Cortex of kidney (tissue), 1 donor: Measurements from ENCODE around the gene RASA3.

Experiments
- DNase-seq: peaks from one replicate; lab custom pipeline; 2025; lab: John Stamatoyannopoulos, UW

RASA3 gene

GRCh38 chr13:113967729-113968462, 164.5 kb downstream of the RASA3 start:
- DNase-seq = no peak

DNA sequence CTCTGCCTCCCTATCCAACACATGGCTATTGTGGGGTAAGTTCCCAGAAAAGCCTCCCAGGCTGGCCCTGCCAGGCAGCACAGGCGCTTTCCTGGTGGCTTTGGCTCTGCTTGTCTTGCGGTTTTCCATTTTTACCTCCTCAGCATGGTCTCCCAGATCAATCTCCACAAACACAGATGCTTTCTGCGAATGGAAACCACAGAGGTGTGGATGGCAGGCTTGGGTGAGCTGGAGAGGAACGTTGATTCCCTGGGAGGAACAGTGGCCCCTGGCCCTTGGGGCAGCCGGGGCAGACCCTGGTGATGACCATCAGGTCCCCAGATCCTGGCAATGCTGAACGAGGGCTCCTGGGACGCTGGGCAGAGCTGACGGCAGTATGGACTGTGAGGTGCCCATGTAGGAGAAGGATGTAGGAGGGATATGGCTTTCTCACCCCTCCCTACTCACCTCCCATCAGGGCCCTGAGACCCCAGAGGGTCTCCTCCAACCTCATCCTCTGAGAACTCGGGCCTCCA, 165.2 kb downstream of the RASA3 start:
- no peak for DNase-seq

GRCh38 chr13:113965968-113966884, 166.2 kb downstream of the RASA3 start:
- no peak for DNase-seq

- no peak for DNase-seq
Measured at GRCh38 chr13:113965383-113965874, 167.0 kb downstream of the RASA3 start.

DNA sequence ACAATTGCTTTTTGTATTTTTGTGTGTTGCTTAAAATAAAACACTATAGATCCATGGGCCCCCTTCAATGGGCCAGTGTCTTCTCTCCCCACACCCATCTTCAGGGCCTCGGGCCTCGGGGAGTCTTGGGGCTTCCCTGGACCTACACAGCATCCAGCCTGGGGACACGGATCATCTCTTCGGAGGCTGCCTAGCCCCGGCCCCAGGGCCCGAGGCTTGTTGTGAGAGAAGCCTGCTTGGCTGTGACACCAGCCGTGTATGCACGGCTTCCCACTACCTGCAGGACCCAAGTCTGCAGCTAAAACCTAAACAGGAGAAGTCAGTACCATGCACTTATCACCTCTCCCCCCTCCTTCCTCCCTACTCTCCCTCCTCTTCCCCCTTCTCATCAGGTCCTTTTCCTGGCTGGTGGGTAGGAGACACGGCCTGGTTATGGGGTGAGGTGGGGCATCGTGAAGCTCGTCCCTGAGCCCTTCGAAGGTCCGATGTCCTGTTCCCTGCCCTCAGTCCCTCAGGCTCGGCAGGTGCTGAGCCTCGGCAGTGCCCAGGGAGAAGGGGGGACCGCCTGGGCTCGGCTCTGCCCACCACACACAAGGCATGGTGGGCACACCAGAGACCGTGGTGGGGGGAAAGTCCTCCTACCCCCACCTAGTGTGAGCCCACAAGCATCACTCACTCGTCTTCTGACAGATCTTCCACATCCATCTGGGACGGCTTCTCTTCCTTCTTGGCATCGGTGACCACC, 168.0 kb downstream of the RASA3 start:
- no peak for DNase-seq

GRCh38 chr13:113963376-113963775, 169.0 kb downstream of the RASA3 start:
- no peak for DNase-seq

GRCh38 chr13:113962975-113963374, 169.4 kb downstream of the RASA3 start:
- DNase-seq = no peak

DNA sequence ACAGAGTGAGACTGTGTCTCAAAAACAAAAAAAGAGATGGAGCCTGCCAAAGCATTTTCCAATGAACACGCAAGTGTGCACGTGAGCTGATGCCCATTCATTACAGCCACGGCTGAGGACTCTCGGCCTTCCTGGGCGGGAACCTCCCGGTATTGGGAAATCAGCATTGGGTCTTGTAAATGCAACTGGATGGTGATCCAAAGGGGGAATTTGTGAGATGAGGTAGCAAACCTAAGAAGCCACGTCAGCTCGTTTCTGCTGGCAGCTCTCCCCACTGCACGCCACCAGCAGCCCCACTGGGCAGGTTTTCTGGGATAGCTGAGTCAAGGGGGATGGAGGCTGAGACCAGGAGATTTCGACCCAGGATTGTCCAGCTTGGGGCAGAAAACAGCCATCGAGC, 170.0 kb downstream of the RASA3 start:
- no peak for DNase-seq

DNA sequence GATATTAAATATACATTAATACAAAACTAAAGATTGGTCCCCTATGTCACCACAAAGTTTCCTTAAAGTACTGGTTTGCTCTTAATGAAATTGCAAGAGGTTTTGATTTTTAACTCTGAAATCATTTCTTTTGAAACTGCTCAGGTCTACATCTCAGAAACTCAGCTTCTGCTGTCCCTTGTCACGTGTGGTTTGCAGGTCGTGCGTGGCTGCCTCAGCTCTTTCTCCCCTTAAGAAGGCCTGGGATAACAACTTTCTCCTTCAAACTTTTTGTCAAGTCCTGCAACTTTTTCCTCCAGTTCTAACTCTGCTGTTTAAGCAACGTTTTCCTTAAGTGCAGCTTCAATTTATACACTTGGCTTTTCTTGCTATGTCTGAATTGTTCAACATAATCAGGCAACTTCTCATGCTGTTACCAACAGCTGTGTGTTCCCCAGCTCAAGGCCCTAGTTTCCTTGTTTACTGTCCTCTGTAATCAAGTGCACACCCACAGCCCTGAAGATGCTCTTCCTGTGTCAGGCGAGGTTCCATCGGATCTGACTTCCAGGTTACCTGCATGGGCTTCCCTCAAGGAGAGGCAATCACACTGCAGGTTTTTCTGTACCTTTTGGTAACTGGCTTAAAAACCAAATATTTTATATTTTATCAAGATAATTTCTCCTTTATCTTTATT, 172.0 kb downstream of the RASA3 start:
- DNase-seq = no peak

DNA sequence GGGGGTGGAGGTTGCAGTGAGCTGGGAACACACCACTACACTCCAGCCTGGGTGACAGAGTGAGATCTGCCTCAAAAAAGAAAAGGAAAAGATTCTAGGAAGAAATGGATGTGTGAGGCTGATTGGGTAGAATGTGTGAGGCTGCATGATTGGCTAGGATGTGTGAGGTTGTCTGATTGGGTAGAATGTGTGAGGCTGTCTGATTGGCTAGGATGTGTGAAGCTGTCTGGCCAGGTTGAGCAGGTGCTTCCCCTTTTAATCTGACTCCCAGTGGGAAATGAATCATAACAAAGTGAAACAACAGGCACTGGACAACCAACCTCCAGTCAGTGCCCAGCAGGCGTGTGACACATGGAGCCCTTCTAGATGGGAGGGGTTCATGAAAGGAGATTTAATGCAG, 173.2 kb downstream of the RASA3 start:
- no peak for DNase-seq

DNA sequence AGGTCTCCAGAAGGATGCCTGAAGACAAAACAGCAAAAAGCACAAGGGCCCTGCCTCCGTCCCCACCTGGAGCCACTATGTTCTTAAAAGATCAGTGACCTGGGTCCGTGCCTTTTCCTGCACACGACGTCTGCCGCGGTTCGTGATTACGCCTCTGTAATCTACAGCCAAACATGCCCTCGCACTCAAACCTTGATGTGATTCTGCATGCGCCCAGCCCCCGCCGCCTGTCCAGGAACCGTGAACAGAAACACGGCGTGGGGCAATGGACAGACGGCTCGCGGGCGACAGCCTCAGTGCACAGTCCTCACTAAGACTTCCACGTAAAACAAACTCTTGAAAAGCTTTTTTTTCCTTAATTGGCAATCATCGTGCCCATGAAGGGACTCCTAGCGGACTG, 174.1 kb downstream of the RASA3 start:
- DNase-seq = no peak

GRCh38 chr13:113956571-113956970, 175.9 kb downstream of the RASA3 start:
- DNase-seq = no peak

GRCh38 chr13:113955691-113956090, 176.7 kb downstream of the RASA3 start:
- no peak for DNase-seq

- DNase-seq = no peak
Measured at GRCh38 chr13:113955235-113955634, 177.2 kb downstream of the RASA3 start.

DNA sequence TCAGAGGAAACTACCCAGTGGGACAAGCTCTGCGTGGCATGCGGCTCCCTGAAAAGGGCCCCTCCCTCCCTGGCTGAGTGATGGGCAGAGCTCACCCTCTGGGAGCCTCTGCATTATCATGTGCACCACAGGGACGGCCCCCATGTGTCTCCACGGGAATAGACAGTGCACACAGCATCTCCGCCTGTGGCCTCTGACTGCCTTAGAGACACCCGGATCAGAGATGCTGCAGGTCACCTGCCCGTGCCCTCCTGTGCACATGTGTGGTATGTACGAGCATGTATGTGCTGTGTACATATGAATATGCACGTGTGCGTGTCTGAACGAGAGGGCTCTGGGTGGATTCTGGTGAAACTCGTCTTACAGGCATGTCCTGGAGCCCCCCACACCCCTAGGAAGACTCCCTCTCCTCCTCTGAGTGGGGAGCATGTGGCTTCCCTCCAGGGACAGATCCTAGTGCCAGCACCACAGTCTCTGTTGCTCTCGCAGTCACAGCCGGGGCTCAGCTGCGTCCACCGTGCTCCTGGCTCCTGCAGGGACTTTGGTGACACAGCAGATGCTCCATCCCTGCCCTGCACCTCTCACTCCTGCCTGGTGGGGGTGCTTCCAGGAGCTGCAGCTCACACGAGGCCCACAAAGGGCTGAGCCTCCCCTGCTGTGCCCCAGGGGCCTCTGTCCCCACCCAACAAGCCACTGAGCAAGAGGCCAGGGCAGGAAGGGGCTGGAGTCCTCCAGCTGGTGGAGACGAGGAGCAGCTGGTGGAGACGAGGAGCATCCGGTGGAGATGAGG, 178.2 kb downstream of the RASA3 start:
- DNase-seq = no peak

GRCh38 chr13:113953561-113953960, 178.9 kb downstream of the RASA3 start:
- no peak for DNase-seq

GRCh38 chr13:113952983-113953520, 179.4 kb downstream of the RASA3 start:
- DNase-seq = no peak

DNA sequence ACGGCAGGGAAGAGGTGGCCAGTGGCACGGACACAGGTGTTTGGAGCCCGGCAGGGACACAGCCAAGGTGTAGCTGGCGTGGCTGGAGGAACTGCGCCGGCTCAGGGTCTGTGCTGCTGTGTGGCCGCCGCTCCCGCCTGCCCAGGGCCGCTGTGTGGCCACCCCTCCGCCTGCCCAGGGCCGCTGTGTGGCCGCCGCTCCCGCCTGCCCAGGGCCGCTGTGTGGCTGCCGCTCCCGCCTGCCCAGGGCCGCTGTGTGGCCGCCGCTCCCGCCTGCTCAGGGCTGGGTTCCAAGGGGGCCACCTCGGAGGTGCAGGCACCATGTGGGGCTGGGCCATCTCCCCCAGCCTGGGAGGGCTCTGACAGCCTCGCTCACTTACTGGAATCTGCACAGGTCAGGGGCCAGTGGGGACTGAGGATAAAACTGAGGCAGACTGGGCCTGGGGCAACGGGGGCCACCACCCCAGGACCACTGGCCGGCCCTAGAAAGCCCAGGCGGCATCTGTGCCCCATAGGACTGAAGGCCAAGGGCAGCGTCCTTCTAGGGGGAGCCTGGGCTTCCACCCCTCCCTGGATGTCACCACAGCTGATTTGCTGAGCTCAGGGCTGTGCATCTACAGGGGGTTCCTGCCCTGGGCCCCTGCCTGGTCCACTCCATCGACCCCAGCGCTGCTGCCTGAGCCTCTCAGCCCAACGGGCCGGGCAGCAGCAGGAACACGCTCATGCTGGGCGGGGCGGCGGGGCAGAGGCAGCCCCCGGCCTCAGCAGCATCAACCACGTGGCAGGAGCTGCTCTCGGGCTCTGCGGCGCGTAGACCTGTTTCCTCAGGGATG, 180.1 kb downstream of the RASA3 start:
- DNase-seq = no peak

GRCh38 chr13:113951246-113951999, 181.0 kb downstream of the RASA3 start:
- no peak for DNase-seq
